ENCODE data around the gene IKZF5. TPM values are rescaled to one million over a fixed set of nuclear protein-coding genes. Genes with fewer than 3 reads are reported as not detected.

IKZF5 gene
- total and polyA plus RNA-seq, 11 donors, result 5.0 to 16.5 (median 8.2) TPM

- WGBS, 4 donors, result 66 to 75% (median 71%) methylated on average over 18 of the region's 18 CpGs
- Histone ChIP-seq H3K9me3 (no peaks in the 10 kb centered on the region), H3K4me1 (no peaks in the 10 kb centered on the region), H3K27me3 (no peaks in the 10 kb centered on the region), H3K27ac (no peak overlapping the region), H3K4me3 (no peak overlapping the region), H3K36me3 (peaks cover 0 to 92% (median 14%) of the 10 kb centered on the region in 9 donors)
- ATAC-seq (no peak), DNase-seq (no peak)
- no peak for TF ChIP-seq POLR2A (IDR thresholded peaks at IDR 0.05)
- no peak for TF ChIP-seq CTCF (IDR thresholded peaks at IDR 0.05)
- intact Hi-C loops (cut with DNase I), result no loop called here
These were observed 30.4 kb upstream of the IKZF5 start for GRCh38 chr10:123038782-123039631.

GRCh38 chr10:123035467-123036086, 27.0 kb upstream of the IKZF5 start:
- H3K9me3 ChIP-seq, result no peaks in the 10 kb centered on the region
- DNase-seq (no peak), ATAC-seq (no peak)
- H3K36me3 ChIP-seq, result peaks cover 0 to 60% (median 9%) of the 10 kb centered on the region in 9 donors
- no peak overlapping the region for H3K27ac ChIP-seq
- intact Hi-C loops (cut with DNase I), result no loop called here
- H3K27me3 ChIP-seq, result no peaks in the 10 kb centered on the region
- 85 to 92% (median 88%) methylated on average over 7 to 8 of the region's 8 CpGs for WGBS, 4 donors
- no peak overlapping the region for H3K4me3 ChIP-seq
- no peaks in the 10 kb centered on the region for H3K4me1 ChIP-seq
- no peak for TF ChIP-seq POLR2A (IDR thresholded peaks at IDR 0.05)
- TF ChIP-seq CTCF (IDR thresholded peaks at IDR 0.05), result no peak

GRCh38 chr10:123034332-123034731, 25.7 kb upstream of the IKZF5 start:
- no peaks in the 10 kb centered on the region for H3K9me3 ChIP-seq
- H3K27ac ChIP-seq, result no peak overlapping the region
- no peak for TF ChIP-seq POLR2A (IDR thresholded peaks at IDR 0.05)
- DNase-seq, result no peak
- no peaks in the 10 kb centered on the region for H3K27me3 ChIP-seq
- peaks cover 0 to 53% (median 9%) of the 10 kb centered on the region in 9 donors for H3K36me3 ChIP-seq
- ATAC-seq, result no peak
- intact Hi-C loops (cut with DNase I), result no loop called here
- no peaks in the 10 kb centered on the region for H3K4me1 ChIP-seq
- no peak overlapping the region for H3K4me3 ChIP-seq

GRCh38 chr10:123031124-123031523, 22.5 kb upstream of the IKZF5 start:
- no peak overlapping the region for H3K27ac ChIP-seq
- WGBS, 4 donors, result 63 to 89% (median 83%) methylated on average over 1 of the region's 1 CpG
- H3K4me1 ChIP-seq, result no peaks in the 10 kb centered on the region
- no peak for ATAC-seq
- peaks cover 0 to 22% (median 8%) of the 10 kb centered on the region in 9 donors for H3K36me3 ChIP-seq
- no peak for DNase-seq
- intact Hi-C loops (cut with DNase I), result no loop called here
- no peaks in the 10 kb centered on the region for H3K9me3 ChIP-seq
- TF ChIP-seq CTCF (IDR thresholded peaks at IDR 0.05), result no peak
- TF ChIP-seq POLR2A (IDR thresholded peaks at IDR 0.05), result no peak
- H3K4me3 ChIP-seq, result no peak overlapping the region
- H3K27me3 ChIP-seq, result no peaks in the 10 kb centered on the region
